NT2/D1 (cell line): Measurements from ENCODE around the gene STAM.

Experiments used
- DNase-seq: peaks from one replicate; pipeline ENCODE4 v3.0.0-alpha.2; 2011; ENCODE audit warnings: low read depth, low spot score
- H3K27me3 ChIP-seq: 2 replicates; pipeline ENCODE4 v1.6.0; 2011; ENCODE audit warnings: mild to moderate bottlenecking; ENCODE audit not compliant: insufficient read length, insufficient read depth
- H3K36me3 ChIP-seq: 2 replicates; pipeline ENCODE4 v1.6.1; 2011; ENCODE audit warnings: mild to moderate bottlenecking, low read length, mixed read lengths; ENCODE audit not compliant: insufficient read depth, insufficient read length
- H3K4me1 ChIP-seq: 2 replicates; pipeline ENCODE4 v1.5.1; 2011; ENCODE audit not compliant: insufficient read depth, insufficient read length
- H3K4me3 ChIP-seq: 2 replicates; pipeline ENCODE4 v1.5.1; 2011; ENCODE audit warnings: low read depth; ENCODE audit not compliant: insufficient read length
- H3K9ac ChIP-seq: 2 replicates; pipeline ENCODE4 v1.6.0; 2011; ENCODE audit warnings: low read depth; ENCODE audit not compliant: insufficient read length
- H3K9me3 ChIP-seq: 2 replicates; pipeline ENCODE4 v1.5.1; 2011; ENCODE audit warnings: mild to moderate bottlenecking, low read length; ENCODE audit not compliant: insufficient read depth
- SUZ12 ChIP-seq: IDR thresholded peaks from 2 replicates; pipeline ENCODE4 v1.6.1; 2011; ENCODE audit not compliant: insufficient read length, insufficient read depth; ENCODE audit errors: extremely low read depth
- YY1 ChIP-seq: IDR thresholded peaks from 2 replicates; pipeline ENCODE4 v1.6.1; 2011; ENCODE audit not compliant: insufficient read length, insufficient read depth
- ZNF274 ChIP-seq: IDR thresholded peaks from 2 replicates; pipeline ENCODE4 v1.6.1; 2011; ENCODE audit warnings: mild to moderate bottlenecking, low read depth, low read length

STAM gene

DNA sequence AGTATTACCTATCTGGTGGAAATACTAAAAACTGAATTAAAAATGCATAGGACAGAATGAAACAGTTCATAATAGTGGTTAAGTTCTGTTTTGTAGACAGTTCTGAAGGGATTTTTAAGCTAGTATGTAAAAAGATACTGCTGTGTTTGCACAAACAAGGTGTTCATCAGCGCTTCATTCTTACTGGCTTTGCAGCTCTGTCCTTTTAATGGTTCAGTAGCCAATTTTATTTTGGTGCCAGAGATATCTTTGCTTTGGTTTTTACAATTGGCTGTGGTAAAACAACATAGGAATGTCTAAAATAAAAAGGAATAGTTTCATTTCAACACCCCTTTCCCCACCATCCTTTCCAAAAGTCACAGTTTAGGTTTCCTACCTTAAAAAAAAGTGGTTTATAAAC is 33.0 kb downstream of the STAM start:
- H3K4me1 ChIP-seq = no peaks in the 10 kb centered on the region
- no peak overlapping the region for H3K9ac ChIP-seq
- no peak for TF ChIP-seq YY1
- no peak for TF ChIP-seq SUZ12
- no peak for TF ChIP-seq ZNF274
- no peaks in the 10 kb centered on the region for H3K27me3 ChIP-seq
- H3K36me3 ChIP-seq = no peaks in the 10 kb centered on the region
- no peak overlapping the region for H3K4me3 ChIP-seq
- DNase-seq = no peak
- H3K9me3 ChIP-seq = no peaks in the 10 kb centered on the region

DNA sequence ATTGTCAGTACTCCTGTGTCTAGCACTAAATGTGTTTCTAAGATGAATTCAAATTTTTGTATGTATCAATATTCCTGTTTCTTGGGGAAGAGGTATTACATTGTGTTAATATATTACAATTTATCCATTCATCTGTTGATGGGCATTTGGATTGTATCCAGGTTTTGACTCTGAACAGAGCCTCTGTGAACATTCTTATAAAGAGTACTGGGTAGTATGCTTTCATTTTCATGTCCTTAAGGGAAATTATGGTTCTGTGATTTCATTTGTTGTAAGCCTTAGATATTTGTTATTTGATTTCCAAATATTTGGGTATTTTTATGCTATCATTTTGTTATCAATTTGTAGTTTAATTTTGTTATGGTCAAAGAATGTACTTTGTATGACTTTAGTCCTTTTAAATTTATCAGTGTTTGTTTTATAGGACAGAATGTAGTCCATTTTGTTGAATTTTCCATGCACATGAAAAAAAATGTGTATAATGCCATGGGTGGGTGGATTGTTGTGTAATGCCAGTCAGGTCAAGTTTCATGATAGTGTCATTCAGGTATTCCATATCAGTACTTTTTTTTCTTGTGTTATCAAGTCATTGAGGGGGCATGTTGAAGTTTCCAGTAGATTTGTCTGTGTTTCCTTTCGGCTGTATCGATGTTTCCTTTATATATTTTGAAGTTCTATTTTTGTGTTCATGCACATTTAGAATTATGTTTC is 38.4 kb downstream of the STAM start:
- no peak overlapping the region for H3K4me3 ChIP-seq
- TF ChIP-seq YY1 (no peak), ZNF274 (no peak), SUZ12 (no peak)
- no peak overlapping the region for H3K9ac ChIP-seq
- no peaks in the 10 kb centered on the region for H3K4me1 ChIP-seq
- no peaks in the 10 kb centered on the region for H3K27me3 ChIP-seq
- DNase-seq = no peak
- H3K9me3 ChIP-seq = no peaks in the 10 kb centered on the region
- H3K36me3 ChIP-seq = no peaks in the 10 kb centered on the region

DNA sequence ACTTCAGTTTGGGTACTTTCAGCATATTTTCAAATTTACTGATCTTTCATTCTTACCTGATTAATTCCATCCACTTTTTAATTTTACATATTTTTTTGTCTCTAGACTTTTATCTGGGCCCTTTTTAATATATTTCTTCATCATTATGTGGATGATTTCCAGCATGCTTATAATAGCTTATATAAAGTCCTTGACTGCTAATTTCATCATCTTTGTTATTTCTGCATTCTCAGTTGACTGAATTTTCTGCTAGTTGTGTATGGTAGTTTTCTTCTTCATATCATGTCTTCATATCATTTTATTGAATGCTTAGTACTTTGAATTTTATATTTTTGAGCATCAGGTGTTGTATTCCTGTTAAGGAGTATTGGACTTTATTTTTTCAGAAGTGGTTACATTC is 39.6 kb downstream of the STAM start:
- no peak for DNase-seq
- Histone ChIP-seq H3K4me1 (no peaks in the 10 kb centered on the region), H3K27me3 (no peaks in the 10 kb centered on the region), H3K9me3 (no peaks in the 10 kb centered on the region), H3K4me3 (no peak overlapping the region), H3K36me3 (peaks cover 5% of the 10 kb centered on the region), H3K9ac (no peak overlapping the region)
- no peak for TF ChIP-seq ZNF274
- TF ChIP-seq SUZ12 = no peak
- TF ChIP-seq YY1 = no peak

DNA sequence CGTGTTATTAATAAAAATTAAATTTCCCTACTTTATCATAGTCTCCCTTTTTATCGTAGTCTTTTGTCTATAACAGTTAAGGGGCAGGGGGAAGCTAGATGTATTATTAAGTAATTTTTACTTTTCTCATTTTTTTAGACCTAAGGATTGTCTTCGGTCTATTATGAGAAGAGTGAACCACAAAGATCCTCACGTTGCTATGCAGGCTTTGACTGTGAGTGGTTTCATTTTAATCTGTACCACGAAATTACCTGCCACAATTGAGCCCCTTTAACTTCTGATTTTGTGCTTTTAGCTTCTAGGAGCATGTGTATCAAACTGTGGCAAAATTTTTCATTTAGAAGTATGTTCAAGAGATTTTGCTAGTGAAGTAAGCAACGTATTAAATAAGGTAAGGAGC is 40.6 kb downstream of the STAM start:
- H3K9ac ChIP-seq = no peak overlapping the region
- no peaks in the 10 kb centered on the region for H3K27me3 ChIP-seq
- no peak for DNase-seq
- no peak overlapping the region for H3K4me3 ChIP-seq
- no peaks in the 10 kb centered on the region for H3K4me1 ChIP-seq
- peaks cover 11% of the 10 kb centered on the region for H3K36me3 ChIP-seq
- TF ChIP-seq SUZ12 (no peak), YY1 (no peak)
- no peaks in the 10 kb centered on the region for H3K9me3 ChIP-seq

DNA sequence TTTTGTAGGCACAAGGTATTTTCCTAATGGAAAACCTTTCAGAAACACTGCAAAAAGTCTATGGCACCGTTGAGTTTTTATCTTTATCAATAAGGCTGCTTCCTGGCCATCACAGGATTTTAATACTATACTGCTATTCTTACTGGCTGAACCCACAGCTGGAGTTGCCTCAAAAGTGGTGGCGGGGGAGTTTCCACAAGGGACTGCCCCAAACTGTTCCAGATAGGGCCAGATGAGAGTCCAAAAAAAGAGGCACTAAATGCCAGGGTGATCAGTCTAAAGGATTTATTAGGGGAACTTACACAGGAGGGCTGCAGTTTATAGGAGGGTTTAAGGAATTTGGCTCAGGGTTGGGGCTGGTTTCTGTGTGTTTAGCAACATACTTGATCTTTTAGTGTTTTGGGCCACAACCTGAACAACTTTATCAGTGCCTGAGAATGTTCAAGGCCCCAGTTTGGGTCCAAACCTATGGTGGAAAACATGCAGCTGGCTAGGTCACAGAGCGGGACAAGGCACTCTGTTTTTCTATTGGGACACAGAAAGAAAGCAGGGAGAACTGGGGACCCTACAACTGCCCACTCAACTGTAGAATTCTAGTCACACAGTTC is 41.4 kb downstream of the STAM start:
- Histone ChIP-seq H3K27me3 (no peaks in the 10 kb centered on the region), H3K4me1 (no peaks in the 10 kb centered on the region), H3K9ac (no peak overlapping the region), H3K4me3 (no peak overlapping the region), H3K9me3 (no peaks in the 10 kb centered on the region), H3K36me3 (peaks cover 18% of the 10 kb centered on the region)
- no peak for DNase-seq
- TF ChIP-seq ZNF274 = no peak
- no peak for TF ChIP-seq SUZ12
- TF ChIP-seq YY1 = no peak

DNA sequence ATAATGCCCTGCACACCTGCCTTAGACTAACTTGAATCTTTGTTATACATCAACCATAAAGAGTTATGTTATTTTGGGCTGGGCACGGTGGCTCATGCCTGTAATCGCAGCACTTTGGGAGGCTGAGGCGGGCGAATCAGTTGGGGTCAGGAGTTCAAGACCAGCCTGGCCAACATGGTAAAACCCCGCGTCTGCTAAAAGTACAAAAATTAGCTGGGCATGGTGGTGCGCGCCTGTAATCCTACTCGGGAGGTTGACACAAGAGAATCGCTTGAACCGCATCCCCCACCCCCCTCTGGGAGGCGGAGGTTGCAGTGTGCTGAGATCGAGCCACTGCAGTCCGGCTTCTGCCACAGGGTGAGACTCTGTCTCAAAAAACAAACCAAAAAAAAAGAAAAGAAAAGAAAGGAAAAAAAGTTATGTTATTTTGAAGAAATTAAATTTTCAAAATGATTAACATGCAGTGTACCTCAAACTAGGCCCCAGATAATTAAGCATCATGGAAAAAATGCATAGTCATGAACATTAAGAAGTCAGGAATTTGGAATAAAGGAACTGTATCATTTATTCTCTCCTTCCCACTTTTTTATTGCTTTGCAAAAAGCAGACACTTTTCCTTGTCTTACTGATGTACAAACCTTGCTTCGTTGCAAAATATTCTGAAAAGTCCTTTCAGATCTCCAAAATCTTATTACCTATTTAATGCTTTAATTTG is 43.3 kb downstream of the STAM start:
- no peak overlapping the region for H3K4me3 ChIP-seq
- no peak for DNase-seq
- H3K9me3 ChIP-seq = no peaks in the 10 kb centered on the region
- no peak overlapping the region for H3K9ac ChIP-seq
- TF ChIP-seq ZNF274 (no peak), SUZ12 (no peak), YY1 (no peak)
- no peaks in the 10 kb centered on the region for H3K27me3 ChIP-seq
- H3K4me1 ChIP-seq = no peaks in the 10 kb centered on the region
- H3K36me3 ChIP-seq = peaks cover 19% of the 10 kb centered on the region

DNA sequence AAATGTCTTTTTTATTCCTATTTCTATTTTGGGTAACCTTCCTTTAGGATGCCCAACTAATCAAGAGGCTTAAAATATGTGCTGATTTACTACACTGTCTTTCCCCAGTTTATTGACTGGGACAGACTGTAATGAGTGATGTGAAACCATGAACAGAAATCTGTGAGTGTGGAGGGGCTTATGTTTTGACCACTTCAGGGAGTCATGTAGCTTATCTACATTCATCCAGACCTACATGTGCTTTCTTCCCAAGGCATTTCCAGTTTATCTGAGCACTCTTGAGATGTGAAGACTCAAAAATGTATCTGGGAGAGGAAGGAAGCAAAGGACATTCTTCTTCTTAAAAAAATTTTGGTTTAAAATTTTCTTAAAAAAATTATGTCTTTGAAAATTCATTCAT is 45.2 kb downstream of the STAM start:
- Histone ChIP-seq H3K36me3 (peaks cover 34% of the 10 kb centered on the region), H3K4me3 (no peak overlapping the region), H3K4me1 (no peaks in the 10 kb centered on the region), H3K9ac (no peak overlapping the region), H3K9me3 (no peaks in the 10 kb centered on the region), H3K27me3 (no peaks in the 10 kb centered on the region)
- TF ChIP-seq YY1 (no peak), SUZ12 (no peak), ZNF274 (no peak)
- DNase-seq = no peak
